ENCODE data around the gene HELT. TPM values are rescaled to one million over a fixed set of nuclear protein-coding genes. Genes with fewer than 3 reads are reported as not detected.
"Not testable (repeated sequence)": the region's sequence is repeated elsewhere in the genome, so short reads cannot be mapped to it uniquely, and the experiment has no call there.

HELT gene
- total and polyA plus RNA-seq, 4 donors, result not detected

DNA sequence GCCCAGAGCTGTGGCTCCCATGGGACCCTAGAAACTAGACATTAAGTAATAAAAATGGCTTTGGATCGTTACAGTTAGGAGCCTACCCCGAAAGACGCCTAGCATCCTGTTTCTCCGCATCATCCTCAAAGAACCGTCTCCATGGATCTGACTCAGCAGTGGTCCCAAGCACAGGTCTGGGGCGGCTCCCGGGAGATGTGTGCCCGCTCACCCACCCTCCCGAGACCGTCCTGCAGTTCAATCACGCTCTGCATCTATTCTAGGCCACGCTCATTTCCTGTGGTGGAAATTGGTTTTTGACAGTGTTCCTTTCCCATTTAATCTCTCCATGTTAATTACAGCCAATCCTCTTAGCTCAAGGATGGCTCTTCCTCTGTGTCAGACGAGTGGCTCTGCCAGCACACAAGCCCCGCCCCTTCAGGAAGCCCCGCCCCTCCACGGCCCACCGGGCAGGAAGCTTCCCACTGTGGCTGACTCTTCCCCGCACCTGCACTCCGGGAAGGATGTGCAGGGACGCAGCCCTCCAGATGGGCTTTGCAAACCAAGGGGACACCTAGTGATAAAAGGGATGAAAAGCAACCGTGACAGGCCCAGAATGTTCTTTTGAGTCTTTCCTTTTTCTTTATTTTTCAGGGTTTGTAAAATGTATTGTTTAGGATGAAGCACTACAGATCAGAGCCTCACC lies 34.5 kb upstream of the HELT start:
- 45% methylated on average over 21 of the region's 21 CpGs for WGBS (ENCODE audit: insufficient coverage)
- H3K27ac ChIP-seq (ENCODE audit: low read depth, low read length), result no peak overlapping the region
- no peaks in the 10 kb centered on the region for H3K9me3 ChIP-seq (ENCODE audit: control insufficient read depth, insufficient read depth, low read length)
- H3K4me3 ChIP-seq (ENCODE audit: low read depth, low read length), result no peak overlapping the region
- no peaks in the 10 kb centered on the region for H3K27me3 ChIP-seq (ENCODE audit: control insufficient read depth, insufficient read depth, low read length)
- DNase-seq (ENCODE audit: low read depth in 4 of 6, low spot score in 6 of 6), result peak in 4 of 6 donors; percentile 29 to 94 (median 58)
- H3K4me1 ChIP-seq (ENCODE audit: control insufficient read depth, insufficient read depth, low read length), result peaks cover 11% of the 10 kb centered on the region
- no peaks in the 10 kb centered on the region for H3K36me3 ChIP-seq (ENCODE audit: control insufficient read depth, insufficient read depth, low read length)

GRCh38 chr4:184987493-184988031 lies 30.7 kb upstream of the HELT start:
- Histone ChIP-seq H3K4me1 (ENCODE audit: control insufficient read depth, insufficient read depth, low read length) (peaks cover 11% of the 10 kb centered on the region), H3K27ac (ENCODE audit: low read depth, low read length) (no peak overlapping the region), H3K4me3 (ENCODE audit: low read depth, low read length) (no peak overlapping the region), H3K27me3 (ENCODE audit: control insufficient read depth, insufficient read depth, low read length) (no peaks in the 10 kb centered on the region), H3K9me3 (ENCODE audit: control insufficient read depth, insufficient read depth, low read length) (no peaks in the 10 kb centered on the region), H3K36me3 (ENCODE audit: control insufficient read depth, insufficient read depth, low read length) (no peaks in the 10 kb centered on the region)
- 89% methylated on average over 10 of the region's 13 CpGs for WGBS (ENCODE audit: insufficient coverage)
- DNase-seq (ENCODE audit: low read depth in 4 of 6, low spot score in 6 of 6), result no peak

DNA sequence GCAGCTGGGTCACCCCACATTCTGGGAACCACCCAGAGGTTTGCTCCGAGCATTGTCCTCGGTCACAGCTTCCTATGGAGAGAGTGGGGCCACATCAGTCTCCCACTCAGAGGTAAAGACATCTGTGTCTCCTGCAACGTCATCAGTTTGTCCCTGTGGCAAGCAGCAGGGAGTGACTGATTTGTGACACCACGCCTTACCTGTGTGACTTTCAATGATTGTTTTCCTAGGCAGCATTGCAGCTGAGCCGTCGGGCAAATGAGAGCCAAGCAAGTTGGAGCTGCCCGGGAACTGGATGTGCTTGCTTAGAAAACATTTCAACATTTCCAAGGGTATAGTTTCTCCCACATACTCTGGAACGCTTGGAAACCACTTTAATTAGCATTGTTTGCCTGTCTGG lies 29.7 kb upstream of the HELT start:
- no peaks in the 10 kb centered on the region for H3K9me3 ChIP-seq (ENCODE audit: control insufficient read depth, insufficient read depth, low read length)
- no peak overlapping the region for H3K27ac ChIP-seq (ENCODE audit: low read depth, low read length)
- H3K36me3 ChIP-seq (ENCODE audit: control insufficient read depth, insufficient read depth, low read length), result no peaks in the 10 kb centered on the region
- H3K4me1 ChIP-seq (ENCODE audit: control insufficient read depth, insufficient read depth, low read length), result peaks cover 2% of the 10 kb centered on the region
- WGBS (ENCODE audit: insufficient coverage), result 89% methylated on average over 7 of the region's 8 CpGs
- no peaks in the 10 kb centered on the region for H3K27me3 ChIP-seq (ENCODE audit: control insufficient read depth, insufficient read depth, low read length)
- no peak overlapping the region for H3K4me3 ChIP-seq (ENCODE audit: low read depth, low read length)
- no peak for DNase-seq (ENCODE audit: low read depth in 4 of 6, low spot score in 6 of 6)

GRCh38 chr4:184989283-184989682 lies 29.0 kb upstream of the HELT start:
- not testable (repeated sequence) for H3K4me1 ChIP-seq (ENCODE audit: control insufficient read depth, insufficient read depth, low read length); H3K4me3 ChIP-seq (ENCODE audit: low read depth, low read length); DNase-seq (ENCODE audit: low read depth in 4 of 6, low spot score in 6 of 6); H3K27me3 ChIP-seq (ENCODE audit: control insufficient read depth, insufficient read depth, low read length); H3K9me3 ChIP-seq (ENCODE audit: control insufficient read depth, insufficient read depth, low read length); H3K36me3 ChIP-seq (ENCODE audit: control insufficient read depth, insufficient read depth, low read length); H3K27ac ChIP-seq (ENCODE audit: low read depth, low read length)
- 67% methylated on average over 10 of the region's 15 CpGs for WGBS (ENCODE audit: insufficient coverage)

DNA sequence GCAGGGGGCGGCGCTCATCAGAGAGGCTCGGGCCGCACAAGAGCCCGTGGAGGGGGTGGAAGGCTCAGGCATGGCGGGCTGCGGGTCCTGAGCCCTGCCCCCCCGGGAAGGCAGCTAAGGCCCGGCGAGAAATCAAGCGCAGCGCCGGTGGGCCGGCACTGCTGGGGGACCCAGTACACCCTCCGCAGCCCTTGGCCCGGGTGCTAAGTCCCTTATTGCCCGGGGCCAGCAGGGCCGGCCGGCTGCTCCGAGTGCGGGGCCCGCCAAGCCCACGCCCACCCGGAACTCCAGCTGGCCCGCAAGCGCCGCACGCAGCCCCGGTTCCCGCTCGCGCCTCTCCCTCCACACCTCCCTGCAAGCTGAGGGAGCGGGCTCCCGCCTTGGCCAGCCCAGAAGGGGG lies 28.2 kb upstream of the HELT start:
- H3K4me3 ChIP-seq (ENCODE audit: low read depth, low read length); DNase-seq (ENCODE audit: low read depth in 4 of 6, low spot score in 6 of 6); H3K36me3 ChIP-seq (ENCODE audit: control insufficient read depth, insufficient read depth, low read length); H3K4me1 ChIP-seq (ENCODE audit: control insufficient read depth, insufficient read depth, low read length); H3K9me3 ChIP-seq (ENCODE audit: control insufficient read depth, insufficient read depth, low read length); H3K27ac ChIP-seq (ENCODE audit: low read depth, low read length); H3K27me3 ChIP-seq (ENCODE audit: control insufficient read depth, insufficient read depth, low read length): not testable (repeated sequence)
- WGBS (ENCODE audit: insufficient coverage), result 75% methylated on average over 4 of the region's 34 CpGs

GRCh38 chr4:184991860-184992259 lies 26.4 kb upstream of the HELT start:
- H3K36me3 ChIP-seq (ENCODE audit: control insufficient read depth, insufficient read depth, low read length), result no peaks in the 10 kb centered on the region
- H3K4me1 ChIP-seq (ENCODE audit: control insufficient read depth, insufficient read depth, low read length), result no peaks in the 10 kb centered on the region
- WGBS (ENCODE audit: insufficient coverage), result no CpG with 5 or more reads among the region's 6 CpGs
- no peaks in the 10 kb centered on the region for H3K27me3 ChIP-seq (ENCODE audit: control insufficient read depth, insufficient read depth, low read length)
- no peak overlapping the region for H3K4me3 ChIP-seq (ENCODE audit: low read depth, low read length)
- DNase-seq (ENCODE audit: low read depth in 4 of 6, low spot score in 6 of 6), result no peak
- no peaks in the 10 kb centered on the region for H3K9me3 ChIP-seq (ENCODE audit: control insufficient read depth, insufficient read depth, low read length)
- H3K27ac ChIP-seq (ENCODE audit: low read depth, low read length), result no peak overlapping the region

DNA sequence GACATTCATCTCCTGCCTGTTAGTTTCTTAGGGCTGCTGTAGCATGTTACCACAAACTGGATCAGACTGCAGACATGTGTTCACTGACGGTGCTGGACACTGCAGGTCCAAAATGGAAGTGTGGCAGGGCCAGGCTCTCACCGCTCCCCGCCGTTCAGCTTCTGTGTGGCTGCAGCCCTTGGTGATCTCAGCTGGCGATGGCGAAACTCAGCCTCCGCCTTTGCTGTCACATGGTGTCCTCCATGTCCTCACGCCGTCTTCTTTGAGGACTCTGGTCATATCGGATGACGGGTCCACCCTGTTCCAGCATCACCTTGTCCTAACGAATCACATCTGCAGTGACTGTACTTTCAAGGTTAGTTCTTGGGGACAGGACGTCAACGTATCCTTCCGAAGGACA lies 25.9 kb upstream of the HELT start:
- 89% methylated on average over 11 of the region's 15 CpGs for WGBS (ENCODE audit: insufficient coverage)
- no peak overlapping the region for H3K27ac ChIP-seq (ENCODE audit: low read depth, low read length)
- no peaks in the 10 kb centered on the region for H3K9me3 ChIP-seq (ENCODE audit: control insufficient read depth, insufficient read depth, low read length)
- H3K27me3 ChIP-seq (ENCODE audit: control insufficient read depth, insufficient read depth, low read length), result no peaks in the 10 kb centered on the region
- DNase-seq (ENCODE audit: low read depth in 4 of 6, low spot score in 6 of 6), result no peak
- no peaks in the 10 kb centered on the region for H3K4me1 ChIP-seq (ENCODE audit: control insufficient read depth, insufficient read depth, low read length)
- H3K4me3 ChIP-seq (ENCODE audit: low read depth, low read length), result no peak overlapping the region
- H3K36me3 ChIP-seq (ENCODE audit: control insufficient read depth, insufficient read depth, low read length), result no peaks in the 10 kb centered on the region

GRCh38 chr4:184993247-184993646 lies 25.0 kb upstream of the HELT start:
- H3K27me3 ChIP-seq (ENCODE audit: control insufficient read depth, insufficient read depth, low read length), result no peaks in the 10 kb centered on the region
- no peak overlapping the region for H3K4me3 ChIP-seq (ENCODE audit: low read depth, low read length)
- no peak overlapping the region for H3K27ac ChIP-seq (ENCODE audit: low read depth, low read length)
- H3K9me3 ChIP-seq (ENCODE audit: control insufficient read depth, insufficient read depth, low read length), result no peaks in the 10 kb centered on the region
- DNase-seq (ENCODE audit: low read depth in 4 of 6, low spot score in 6 of 6), result no peak
- 61% methylated on average over 3 of the region's 3 CpGs for WGBS (ENCODE audit: insufficient coverage)
- H3K4me1 ChIP-seq (ENCODE audit: control insufficient read depth, insufficient read depth, low read length), result no peaks in the 10 kb centered on the region
- no peaks in the 10 kb centered on the region for H3K36me3 ChIP-seq (ENCODE audit: control insufficient read depth, insufficient read depth, low read length)

DNA sequence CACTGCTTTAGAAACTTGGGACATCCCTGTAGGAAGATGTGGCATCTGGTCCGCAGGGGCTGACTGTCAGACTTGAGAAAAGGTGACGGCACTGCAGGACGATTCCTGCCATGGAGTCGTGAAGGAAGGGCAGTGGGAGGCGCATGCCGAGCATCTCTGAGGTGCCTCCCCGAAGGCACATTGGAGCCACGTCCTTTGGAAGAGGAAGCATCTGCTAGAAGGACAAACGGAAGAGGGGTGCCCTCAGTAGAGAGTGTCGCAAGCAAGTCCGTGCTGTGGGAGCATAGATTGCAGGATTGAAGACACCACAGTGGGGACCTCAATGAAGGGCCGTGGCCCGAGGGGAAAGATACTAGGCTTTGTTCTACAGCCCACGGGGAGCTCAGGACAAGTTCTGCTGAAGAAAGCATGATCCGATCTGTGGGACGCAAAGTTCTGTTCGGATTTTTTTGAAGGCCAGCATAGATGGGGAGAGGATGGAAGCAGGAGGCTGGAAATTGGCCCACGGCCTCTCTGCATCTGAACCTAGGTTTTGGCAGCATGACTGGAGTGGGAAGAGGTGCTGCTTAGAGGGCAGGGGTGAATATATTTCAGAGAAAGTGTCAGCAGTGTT lies 24.2 kb upstream of the HELT start:
- no peaks in the 10 kb centered on the region for H3K4me1 ChIP-seq (ENCODE audit: control insufficient read depth, insufficient read depth, low read length)
- H3K9me3 ChIP-seq (ENCODE audit: control insufficient read depth, insufficient read depth, low read length), result no peaks in the 10 kb centered on the region
- H3K4me3 ChIP-seq (ENCODE audit: low read depth, low read length), result no peak overlapping the region
- H3K27me3 ChIP-seq (ENCODE audit: control insufficient read depth, insufficient read depth, low read length), result no peaks in the 10 kb centered on the region
- no peaks in the 10 kb centered on the region for H3K36me3 ChIP-seq (ENCODE audit: control insufficient read depth, insufficient read depth, low read length)
- no peak overlapping the region for H3K27ac ChIP-seq (ENCODE audit: low read depth, low read length)
- no peak for DNase-seq (ENCODE audit: low read depth in 4 of 6, low spot score in 6 of 6)
- 84% methylated on average over 18 of the region's 18 CpGs for WGBS (ENCODE audit: insufficient coverage)

DNA sequence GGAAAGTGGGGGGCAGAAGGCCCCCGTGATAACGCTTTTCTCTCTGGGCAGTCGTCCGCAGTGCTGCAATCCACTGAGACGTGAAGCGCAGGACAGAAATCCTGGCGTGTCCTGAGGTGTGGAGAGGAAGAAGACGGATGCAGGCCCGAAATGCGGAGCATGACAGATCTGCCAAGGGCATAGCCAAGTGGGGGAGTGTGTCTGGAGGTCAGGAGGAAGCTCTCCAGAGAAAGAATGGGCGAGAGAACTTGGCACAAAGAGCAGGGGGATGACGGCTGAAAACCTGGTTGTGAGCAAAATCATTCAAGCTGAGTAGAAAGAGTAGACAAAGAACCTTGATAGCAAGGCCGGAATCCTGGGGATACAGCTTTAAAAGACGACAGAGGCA lies 23.7 kb upstream of the HELT start:
- H3K36me3 ChIP-seq (ENCODE audit: control insufficient read depth, insufficient read depth, low read length), result no peaks in the 10 kb centered on the region
- 74% methylated on average over 14 of the region's 14 CpGs for WGBS (ENCODE audit: insufficient coverage)
- DNase-seq (ENCODE audit: low read depth in 4 of 6, low spot score in 6 of 6), result no peak
- H3K9me3 ChIP-seq (ENCODE audit: control insufficient read depth, insufficient read depth, low read length), result no peaks in the 10 kb centered on the region
- H3K27ac ChIP-seq (ENCODE audit: low read depth, low read length), result no peak overlapping the region
- H3K4me1 ChIP-seq (ENCODE audit: control insufficient read depth, insufficient read depth, low read length), result no peaks in the 10 kb centered on the region
- H3K27me3 ChIP-seq (ENCODE audit: control insufficient read depth, insufficient read depth, low read length), result no peaks in the 10 kb centered on the region
- H3K4me3 ChIP-seq (ENCODE audit: low read depth, low read length), result no peak overlapping the region

Data from spinal cord (tissue), 10 donors.